Stimulated activated CD4-positive, alpha-beta T cell treated with anti-CD3 and anti-CD28 coated beads, Interleukin-1b, Interleukin-23, amount 100 ng/mL, for 24 hours (primary cell): ENCODE results near the gene TENT5C.

ENCODE experiments used
- DNase-seq, 4 experiments: peaks; one replicate each; pipeline ENCODE4 v3.0.0-alpha.2; 2020; ENCODE audit warnings: low read depth in 4 of 4, low spot score in 1 of 4

Gene TENT5C

GRCh38 chr1:117572546-117572945, 33.3 kb upstream of the TENT5C start:
- DNase-seq = no peak

- peak in 1 of 4 experiments; percentile 4 for DNase-seq
These were observed 32.3 kb upstream of the TENT5C start for GRCh38 chr1:117573386-117574023.

GRCh38 chr1:117574161-117574835, 31.6 kb upstream of the TENT5C start:
- no peak for DNase-seq

- no peak for DNase-seq
These were observed 30.1 kb upstream of the TENT5C start for GRCh38 chr1:117575586-117576225.

- no peak for DNase-seq
These were observed 29.6 kb upstream of the TENT5C start for GRCh38 chr1:117576236-117576635.

GRCh38 chr1:117577191-117577885, 28.5 kb upstream of the TENT5C start:
- no peak for DNase-seq

GRCh38 chr1:117578466-117578865, 27.4 kb upstream of the TENT5C start:
- no peak for DNase-seq

- DNase-seq = no peak
These were observed 26.5 kb upstream of the TENT5C start for GRCh38 chr1:117579221-117579906.

- no peak for DNase-seq
These were observed 25.4 kb upstream of the TENT5C start for GRCh38 chr1:117580436-117580835.

GRCh38 chr1:117580882-117581281, 25.0 kb upstream of the TENT5C start:
- DNase-seq = no peak

- DNase-seq = no peak
These were observed 24.4 kb upstream of the TENT5C start for GRCh38 chr1:117581391-117581943.

GRCh38 chr1:117582451-117582850, 23.4 kb upstream of the TENT5C start:
- DNase-seq = no peak

GRCh38 chr1:117583247-117583646, 22.6 kb upstream of the TENT5C start:
- DNase-seq = no peak

GRCh38 chr1:117584181-117584580, 21.7 kb upstream of the TENT5C start:
- no peak for DNase-seq

GRCh38 chr1:117585086-117585485, 20.8 kb upstream of the TENT5C start:
- no peak for DNase-seq

- DNase-seq = no peak
These were observed 19.5 kb upstream of the TENT5C start for GRCh38 chr1:117586337-117586736.

- DNase-seq = no peak
These were observed 18.9 kb upstream of the TENT5C start for GRCh38 chr1:117586747-117587498.

GRCh38 chr1:117587499-117588356, 18.1 kb upstream of the TENT5C start:
- DNase-seq = no peak

GRCh38 chr1:117589544-117589943, 16.3 kb upstream of the TENT5C start:
- no peak for DNase-seq
